ENCODE measurements around the gene ACSF3. TPM values are rescaled to one million over a fixed set of nuclear protein-coding genes. Genes with fewer than 3 reads are reported as not detected.

Gene ACSF3
- total RNA-seq, 2 experiments from 2014 or later, result 39.7 to 41.7 TPM

DNA sequence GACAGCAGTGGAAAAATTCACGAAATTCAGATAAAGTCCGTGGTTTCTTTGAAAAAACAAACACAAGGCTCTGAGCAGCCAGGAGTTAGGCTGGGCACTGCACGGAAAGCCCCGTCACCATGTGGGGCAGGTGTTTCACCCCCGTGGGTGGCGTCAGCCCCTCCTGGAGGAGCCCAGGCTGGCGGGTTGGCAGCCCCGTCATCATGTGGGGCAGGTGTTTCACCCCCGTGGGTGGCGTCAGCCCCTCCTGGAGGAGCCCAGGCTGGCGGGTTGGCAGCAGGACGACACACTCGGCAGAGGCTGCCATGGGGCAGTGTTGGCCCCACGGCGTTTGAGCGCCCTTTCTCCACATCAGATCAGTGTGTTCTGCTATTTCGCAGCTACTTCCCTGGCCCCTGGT is 38.1 kb downstream of the ACSF3 start:
- H3K27ac Mint-ChIP-seq, result peak overlapping the region; percentile 5
- H3K4me1 Mint-ChIP-seq, result peaks cover 8% of the 10 kb centered on the region
- H3K36me3 Mint-ChIP-seq (ENCODE audit: low read depth), result peaks cover 35% of the 10 kb centered on the region
- no peaks in the 10 kb centered on the region for H3K27me3 Mint-ChIP-seq
- ChIA-PET CTCF (no interaction called here), POLR2A (no interaction called here)
- no peak overlapping the region for H3K4me3 Mint-ChIP-seq
- ATAC-seq (no peak), DNase-seq (no peak)
- H3K9me3 Mint-ChIP-seq (ENCODE audit: low read depth), result no peaks in the 10 kb centered on the region
- intact Hi-C loops (cut with DNase I, micrococcal nuclease), result no loop called here

DNA sequence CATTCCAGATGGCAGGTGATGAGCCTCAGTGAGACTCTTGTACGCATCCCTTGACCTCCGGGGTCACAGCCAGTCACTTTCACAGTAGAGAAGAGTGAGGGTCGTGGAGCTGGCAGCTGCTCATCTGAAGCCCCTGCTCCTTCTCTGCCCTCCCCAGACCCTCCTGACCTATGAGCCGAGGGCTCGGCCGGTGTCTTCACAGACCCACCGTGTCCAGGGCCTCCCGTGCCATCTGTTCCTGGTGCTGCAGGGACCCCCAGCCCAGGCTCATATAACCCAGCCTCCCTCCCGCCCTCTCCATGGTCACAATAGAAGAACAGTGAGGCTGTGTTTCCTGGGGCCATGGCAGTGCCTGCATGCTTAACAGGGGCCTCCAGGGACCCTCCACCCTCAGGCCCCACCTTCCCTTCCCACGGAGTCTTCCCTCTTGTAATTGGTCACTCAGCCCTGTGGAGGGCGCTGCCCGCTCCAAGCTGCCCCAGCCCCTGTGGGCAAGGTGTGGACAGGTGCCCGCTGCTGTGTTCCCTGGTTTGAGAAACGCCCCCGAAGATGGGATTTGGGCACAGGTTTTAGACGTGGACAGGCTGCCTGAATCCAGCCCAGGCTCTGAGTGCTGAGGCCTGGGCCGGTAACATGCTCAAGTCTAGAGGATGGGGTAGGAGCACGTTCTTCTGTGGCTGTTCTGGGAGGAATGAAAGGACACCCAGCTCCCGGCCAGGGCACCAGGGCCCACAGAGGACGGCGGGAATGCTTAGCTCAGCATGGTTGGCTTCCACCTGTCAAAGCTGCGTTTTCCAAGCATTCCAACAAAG is 38.7 kb downstream of the ACSF3 start:
- CTCF ChIA-PET, result no interaction called here
- H3K4me3 Mint-ChIP-seq, result no peak overlapping the region

DNA sequence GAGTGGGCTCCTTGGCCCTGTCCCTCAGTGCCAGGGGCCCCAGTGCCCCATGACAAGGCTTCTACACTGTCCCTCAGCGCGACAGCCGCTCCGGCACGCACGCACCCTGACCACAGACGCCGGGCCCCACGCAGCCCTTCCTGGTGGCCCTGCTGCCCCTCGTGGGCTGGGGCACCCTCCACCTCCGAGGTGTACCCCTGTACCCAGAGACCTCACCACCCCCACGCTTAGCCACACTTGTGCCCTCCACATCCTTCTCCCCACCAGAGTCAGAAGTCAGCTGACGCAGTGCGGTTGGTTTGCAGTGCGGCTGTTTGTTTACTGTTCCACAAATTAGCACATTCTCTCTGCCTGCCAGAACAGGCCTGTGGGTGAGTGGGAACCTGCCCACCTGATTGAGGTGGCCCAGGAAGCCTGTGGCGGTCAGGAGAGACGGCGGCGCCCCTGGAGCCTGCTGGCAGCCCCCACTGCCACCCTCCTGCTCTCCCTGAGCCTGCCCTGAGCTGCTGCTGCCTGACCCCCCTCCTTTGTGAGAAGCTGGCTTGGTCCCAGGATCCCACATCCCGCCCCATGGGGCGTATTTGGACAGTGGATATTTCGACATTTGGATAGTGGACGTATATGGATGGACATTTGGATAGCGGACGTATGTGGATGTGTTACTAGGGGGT is 39.9 kb downstream of the ACSF3 start:
- Mint-ChIP-seq H3K27me3 (no peaks in the 10 kb centered on the region), H3K4me1 (peaks cover 3% of the 10 kb centered on the region), H3K27ac (no peak overlapping the region), H3K9me3 (ENCODE audit: low read depth) (no peaks in the 10 kb centered on the region), H3K36me3 (ENCODE audit: low read depth) (peaks cover 34% of the 10 kb centered on the region), H3K4me3 (no peak overlapping the region)
- no peak for ATAC-seq
- POLR2A ChIA-PET, result no interaction called here
- intact Hi-C loops (cut with DNase I, micrococcal nuclease), result no loop called here
- DNase-seq, result no peak
- CTCF ChIA-PET, result no interaction called here

More for the DNA sequence above, 38.7 kb downstream of the ACSF3 start:
- DNase-seq (no peak), ATAC-seq (no peak)
- no peaks in the 10 kb centered on the region for H3K9me3 Mint-ChIP-seq (ENCODE audit: low read depth)
- no peak overlapping the region for H3K27ac Mint-ChIP-seq
- peaks cover 8% of the 10 kb centered on the region for H3K4me1 Mint-ChIP-seq
- intact Hi-C loops (cut with DNase I, micrococcal nuclease), result no loop called here
- POLR2A ChIA-PET, result no interaction called here
- H3K36me3 Mint-ChIP-seq (ENCODE audit: low read depth), result peaks cover 35% of the 10 kb centered on the region
- H3K27me3 Mint-ChIP-seq, result no peaks in the 10 kb centered on the region

DNA sequence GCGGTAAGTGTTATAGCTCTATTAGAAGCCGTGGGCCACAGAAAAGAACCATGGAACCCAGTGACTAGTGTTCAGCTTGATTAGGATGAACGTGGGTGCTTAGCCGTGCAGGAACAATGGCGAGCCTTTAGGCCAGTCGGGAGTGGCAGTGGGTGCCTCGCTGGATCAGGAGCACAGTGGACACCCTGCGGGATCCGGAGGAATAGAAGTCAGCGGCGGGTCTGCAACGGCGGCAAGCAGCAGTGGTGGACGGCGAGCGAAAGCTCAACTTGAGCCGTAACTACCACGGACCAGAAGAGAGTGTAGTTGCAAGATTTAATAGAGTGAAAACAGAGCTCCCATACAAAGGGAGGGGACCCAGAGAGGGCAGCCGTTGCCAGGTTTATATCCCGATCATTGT is 40.6 kb downstream of the ACSF3 start:
- no peaks in the 10 kb centered on the region for H3K9me3 Mint-ChIP-seq (ENCODE audit: low read depth)
- DNase-seq, result no peak
- ChIA-PET POLR2A (no interaction called here), CTCF (no interaction called here)
- H3K27ac Mint-ChIP-seq, result no peak overlapping the region
- H3K36me3 Mint-ChIP-seq (ENCODE audit: low read depth), result peaks cover 28% of the 10 kb centered on the region
- ATAC-seq, result no peak
- H3K4me1 Mint-ChIP-seq, result peaks cover 3% of the 10 kb centered on the region
- H3K4me3 Mint-ChIP-seq, result no peak overlapping the region
- no peaks in the 10 kb centered on the region for H3K27me3 Mint-ChIP-seq
- intact Hi-C loops (cut with DNase I, micrococcal nuclease), result no loop called here

DNA sequence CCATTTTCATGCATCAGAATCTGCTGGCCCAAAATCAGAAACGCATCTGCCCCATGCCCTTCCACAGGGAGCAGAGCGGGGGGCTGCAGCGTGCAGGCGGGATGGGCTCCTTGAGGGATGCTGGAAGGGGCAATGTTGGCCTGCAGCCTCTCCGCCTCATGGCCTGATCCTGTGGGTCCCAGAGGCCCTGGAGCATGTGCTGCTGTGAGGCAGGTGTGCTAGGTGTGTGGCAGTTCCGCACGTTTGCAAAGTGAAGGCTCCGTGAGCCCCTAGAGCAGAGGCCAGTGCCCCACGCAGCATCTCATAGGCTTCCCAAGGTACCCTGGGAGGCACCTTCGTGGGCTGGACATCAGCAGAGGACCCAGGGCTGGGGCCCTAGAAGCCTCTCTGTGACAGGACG is 41.5 kb downstream of the ACSF3 start:
- ChIA-PET CTCF (no interaction called here), POLR2A (no interaction called here)
- Mint-ChIP-seq H3K4me1 (peaks cover 3% of the 10 kb centered on the region), H3K27me3 (no peaks in the 10 kb centered on the region), H3K27ac (no peak overlapping the region), H3K9me3 (ENCODE audit: low read depth) (no peaks in the 10 kb centered on the region), H3K36me3 (ENCODE audit: low read depth) (peaks cover 23% of the 10 kb centered on the region), H3K4me3 (no peak overlapping the region)
- ATAC-seq, result no peak
- DNase-seq, result no peak
- intact Hi-C loops (cut with DNase I, micrococcal nuclease), result no loop called here

DNA sequence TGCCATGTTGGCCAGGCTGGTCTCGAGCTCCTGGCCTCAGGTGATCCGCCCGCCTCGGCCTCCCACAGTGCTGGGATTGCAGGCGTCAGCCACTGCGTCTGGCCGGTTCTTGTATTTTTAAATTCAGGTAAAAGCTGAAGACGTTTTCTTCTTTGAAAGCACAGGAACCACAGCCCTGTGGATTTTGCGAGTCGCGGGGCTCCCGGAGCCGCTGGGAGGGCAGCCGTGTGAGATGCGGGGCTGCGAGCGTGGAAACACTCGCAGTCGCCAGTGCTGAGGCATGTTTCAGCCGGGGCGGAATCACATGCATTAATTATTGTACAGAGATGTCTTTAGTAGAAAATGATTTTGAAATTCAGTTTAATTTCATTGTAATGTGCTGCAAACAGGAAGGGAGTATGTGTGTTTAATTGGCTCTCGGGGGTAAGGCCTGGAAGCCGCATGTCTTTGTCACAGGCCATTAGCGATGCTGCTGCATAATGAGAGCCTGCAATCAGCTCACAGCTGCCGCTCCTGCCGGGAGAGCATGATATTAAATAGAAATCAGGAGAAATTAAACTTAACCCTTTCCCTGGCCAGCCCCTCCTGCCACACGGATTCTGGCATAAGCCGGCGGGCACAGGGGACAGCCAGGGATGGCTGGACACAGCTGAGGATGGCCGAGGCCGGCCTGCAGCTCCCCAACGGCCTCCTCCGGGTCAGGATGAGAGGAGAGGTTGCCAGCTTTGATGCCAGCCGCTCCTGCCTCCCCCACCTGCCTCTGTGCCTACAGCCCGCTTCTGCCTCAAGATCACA is 42.5 kb downstream of the ACSF3 start:
- no peaks in the 10 kb centered on the region for H3K9me3 Mint-ChIP-seq (ENCODE audit: low read depth)
- no peak overlapping the region for H3K27ac Mint-ChIP-seq
- ChIA-PET POLR2A (no interaction called here), CTCF (no interaction called here)
- ATAC-seq (no peak), DNase-seq (no peak)
- intact Hi-C loops (cut with DNase I, micrococcal nuclease), result no loop called here
- peaks cover 26% of the 10 kb centered on the region for H3K36me3 Mint-ChIP-seq (ENCODE audit: low read depth)
- no peaks in the 10 kb centered on the region for H3K27me3 Mint-ChIP-seq
- no peak overlapping the region for H3K4me3 Mint-ChIP-seq
- H3K4me1 Mint-ChIP-seq, result peaks cover 3% of the 10 kb centered on the region

DNA sequence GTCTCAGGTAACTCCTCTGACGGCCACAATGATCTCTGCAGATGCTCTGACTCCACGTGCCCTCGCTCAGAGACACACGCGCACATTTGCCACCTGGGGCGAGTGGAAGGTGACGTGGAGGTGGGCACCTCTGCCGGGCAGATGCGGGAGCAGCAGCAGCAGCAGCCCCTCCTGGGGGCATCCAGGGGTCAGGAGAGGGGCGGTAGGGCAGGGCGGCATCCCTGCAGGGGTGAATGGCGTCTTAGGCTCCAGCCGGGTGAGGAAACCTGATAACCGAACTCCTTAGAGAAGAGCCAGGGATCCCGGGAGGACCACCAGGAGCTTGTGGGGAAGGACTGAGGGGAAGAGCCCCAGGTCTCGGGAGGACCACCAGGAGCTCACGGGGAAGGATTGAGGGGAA is 43.3 kb downstream of the ACSF3 start:
- DNase-seq (no peak), ATAC-seq (no peak)
- CTCF ChIA-PET, result no interaction called here
- H3K4me3 Mint-ChIP-seq, result no peak overlapping the region
- peaks cover 28% of the 10 kb centered on the region for H3K36me3 Mint-ChIP-seq (ENCODE audit: low read depth)
- no peaks in the 10 kb centered on the region for H3K27me3 Mint-ChIP-seq
- H3K4me1 Mint-ChIP-seq, result peaks cover 1% of the 10 kb centered on the region
- intact Hi-C loops (cut with DNase I, micrococcal nuclease), result no loop called here
- POLR2A ChIA-PET, result no interaction called here
- no peaks in the 10 kb centered on the region for H3K9me3 Mint-ChIP-seq (ENCODE audit: low read depth)
- H3K27ac Mint-ChIP-seq, result no peak overlapping the region

DNA sequence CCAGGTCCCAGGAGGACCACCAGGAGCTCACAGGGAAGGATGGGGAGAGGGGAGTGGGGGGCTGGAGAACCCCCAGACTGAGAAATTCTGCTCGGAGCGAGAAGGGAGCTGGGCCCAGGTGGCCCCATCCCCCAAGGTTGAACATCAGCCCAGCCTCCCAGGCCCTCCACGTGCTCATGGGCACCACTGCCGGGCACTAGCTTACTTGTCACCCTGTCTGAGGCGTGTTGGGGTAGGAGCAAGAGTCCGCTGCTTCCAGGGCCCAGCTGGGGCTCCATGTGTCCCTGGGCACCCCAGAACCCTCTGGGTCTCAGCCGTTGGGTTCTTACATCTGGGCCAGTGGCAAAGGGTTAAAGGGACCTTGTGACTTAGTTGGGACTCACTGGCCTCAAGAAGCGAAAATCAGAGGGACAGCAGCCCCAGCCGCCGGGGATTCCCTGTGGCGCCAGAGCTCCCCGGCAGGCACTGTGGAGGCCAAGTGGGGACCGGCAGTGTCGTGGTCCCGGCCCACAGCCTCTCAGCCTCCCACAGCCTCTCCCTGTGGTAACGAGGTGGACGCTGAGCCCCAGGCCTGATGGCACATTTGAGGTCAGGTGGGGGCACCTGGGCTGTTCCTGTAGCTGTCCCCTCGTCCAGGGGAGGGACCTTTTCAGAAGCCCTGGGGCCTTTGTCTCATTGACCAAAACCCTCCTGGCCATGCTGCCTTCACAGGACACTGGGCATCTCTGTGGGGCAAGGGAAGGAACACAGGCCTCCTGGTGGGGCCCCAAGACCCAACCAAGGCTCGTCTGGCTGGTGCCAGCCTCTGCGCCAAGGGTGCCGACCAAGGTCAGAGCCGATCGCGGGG is 44.2 kb downstream of the ACSF3 start:
- ATAC-seq, result no peak
- no peak overlapping the region for H3K27ac Mint-ChIP-seq
- no peak overlapping the region for H3K4me3 Mint-ChIP-seq
- no peak for DNase-seq
- H3K4me1 Mint-ChIP-seq, result peaks cover 1% of the 10 kb centered on the region
- POLR2A ChIA-PET, result no interaction called here
- H3K36me3 Mint-ChIP-seq (ENCODE audit: low read depth), result peaks cover 28% of the 10 kb centered on the region
- intact Hi-C loops (cut with DNase I, micrococcal nuclease), result no loop called here
- no peaks in the 10 kb centered on the region for H3K27me3 Mint-ChIP-seq
- H3K9me3 Mint-ChIP-seq (ENCODE audit: low read depth), result no peaks in the 10 kb centered on the region
- CTCF ChIA-PET, result no interaction called here

DNA sequence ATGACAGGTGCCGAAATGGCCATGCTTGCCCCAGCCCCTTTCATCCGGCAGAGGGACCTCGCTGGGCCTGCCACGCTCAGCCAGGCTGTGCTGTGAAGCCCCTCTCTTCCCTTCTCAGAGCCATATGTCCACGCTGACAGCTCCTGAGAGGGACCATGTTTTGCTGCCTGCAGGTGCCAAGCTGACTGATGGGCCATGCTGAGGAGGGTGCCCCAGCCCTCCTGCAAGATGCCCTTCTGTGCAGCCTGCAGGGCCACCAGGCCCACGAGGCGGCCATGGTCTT is 44.8 kb downstream of the ACSF3 start:
- intact Hi-C loops (cut with DNase I, micrococcal nuclease), result no loop called here
- DNase-seq, result no peak
- H3K27ac Mint-ChIP-seq, result no peak overlapping the region
- H3K27me3 Mint-ChIP-seq, result no peaks in the 10 kb centered on the region
- peaks cover 30% of the 10 kb centered on the region for H3K36me3 Mint-ChIP-seq (ENCODE audit: low read depth)
- no peaks in the 10 kb centered on the region for H3K9me3 Mint-ChIP-seq (ENCODE audit: low read depth)
- CTCF ChIA-PET, result no interaction called here
- no peak overlapping the region for H3K4me3 Mint-ChIP-seq
- peaks cover 1% of the 10 kb centered on the region for H3K4me1 Mint-ChIP-seq
- no peak for ATAC-seq
- POLR2A ChIA-PET, result no interaction called here

DNA sequence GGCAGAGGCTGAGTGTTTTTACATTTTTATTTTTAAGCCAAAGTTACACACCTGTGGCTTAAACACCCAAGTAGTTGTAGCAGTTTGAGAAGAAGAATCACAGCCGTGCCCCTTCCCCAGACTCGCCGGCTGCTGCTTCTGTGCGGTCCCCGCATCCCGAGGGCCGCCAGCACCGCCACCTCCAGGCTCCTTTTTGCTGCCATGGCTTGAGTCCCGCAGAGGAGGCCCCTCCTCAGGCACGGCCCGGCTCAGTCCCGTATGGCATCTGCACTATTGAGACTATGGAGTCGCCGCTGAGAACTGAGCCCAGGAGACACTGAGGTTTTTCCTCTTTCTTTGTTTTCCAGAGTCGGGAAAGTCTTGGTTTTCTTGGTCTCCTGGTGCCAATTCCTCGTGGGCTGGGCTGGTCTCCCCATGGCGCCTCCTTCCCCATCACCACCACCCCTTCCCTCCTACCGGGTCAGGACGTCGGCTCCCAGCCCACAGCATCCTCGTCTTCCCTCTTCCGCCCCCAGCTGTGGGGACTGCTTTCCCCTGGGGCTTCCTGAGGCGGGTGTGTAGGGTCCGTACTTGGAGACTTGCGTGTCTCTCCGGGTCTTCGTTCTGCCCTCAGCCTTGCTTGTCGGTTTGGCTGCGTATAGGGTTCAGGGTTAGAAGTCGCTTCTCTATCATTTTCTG is 45.3 kb downstream of the ACSF3 start:
- no peak overlapping the region for H3K4me3 Mint-ChIP-seq
- H3K4me1 Mint-ChIP-seq, result peaks cover 1% of the 10 kb centered on the region
- H3K36me3 Mint-ChIP-seq (ENCODE audit: low read depth), result peaks cover 27% of the 10 kb centered on the region
- no peaks in the 10 kb centered on the region for H3K27me3 Mint-ChIP-seq
- intact Hi-C loops (cut with DNase I, micrococcal nuclease), result no loop called here
- DNase-seq (no peak), ATAC-seq (no peak)
- ChIA-PET POLR2A (no interaction called here), CTCF (no interaction called here)
- H3K27ac Mint-ChIP-seq, result no peak overlapping the region
- no peaks in the 10 kb centered on the region for H3K9me3 Mint-ChIP-seq (ENCODE audit: low read depth)

DNA sequence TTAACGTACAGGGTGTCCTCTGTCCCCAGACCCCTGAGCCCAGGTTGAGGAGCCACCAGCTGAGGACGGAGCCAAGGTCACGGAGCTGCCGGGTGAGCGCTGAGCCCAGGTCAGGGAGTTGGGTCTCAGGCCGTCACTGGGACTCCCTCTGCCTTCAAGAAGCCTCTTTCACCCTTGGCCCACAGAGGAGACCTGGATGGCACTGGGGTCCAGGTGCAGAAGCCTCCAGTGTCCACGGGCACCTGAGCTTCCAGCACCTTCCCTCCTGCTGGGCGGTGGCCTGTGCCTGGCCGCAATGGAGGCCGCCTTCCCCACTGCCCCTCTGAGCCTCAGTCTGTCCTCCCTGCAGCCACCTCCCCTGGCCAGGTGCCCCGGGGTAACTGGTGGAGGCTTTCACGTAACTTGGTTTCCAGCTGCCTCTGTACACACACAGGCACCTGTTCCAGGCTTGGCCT is 46.3 kb downstream of the ACSF3 start:
- intact Hi-C loops (cut with DNase I, micrococcal nuclease), result no loop called here
- no peak overlapping the region for H3K27ac Mint-ChIP-seq
- H3K9me3 Mint-ChIP-seq (ENCODE audit: low read depth), result no peaks in the 10 kb centered on the region
- peaks cover 19% of the 10 kb centered on the region for H3K36me3 Mint-ChIP-seq (ENCODE audit: low read depth)
- no peak for DNase-seq
- ChIA-PET POLR2A (no interaction called here), CTCF (no interaction called here)
- H3K27me3 Mint-ChIP-seq, result no peaks in the 10 kb centered on the region
- H3K4me1 Mint-ChIP-seq, result no peaks in the 10 kb centered on the region
- no peak for ATAC-seq
- H3K4me3 Mint-ChIP-seq, result no peak overlapping the region

All from activated CD4-positive, alpha-beta T cell treated with anti-CD3 and anti-CD28 coated beads for 36 hours (primary cell).